Spleen (tissue), 11 donors: ENCODE data around the gene SLC26A6. TPM values are rescaled to one million over a fixed set of nuclear protein-coding genes. Genes with fewer than 3 reads are reported as not detected.

Experiments used
- DNase-seq: peaks from one replicate; pipeline ENCODE4 v3.0.0-alpha.2; 2020
- H3K27ac ChIP-seq, 8 donors: fragments of 200-600 bp; sonication (generic) in 7 of 8; 1 replicate in 4 of 8; 2 replicates in 4 of 8; pipeline versions ENCODE4 v1.5.0 to v1.8.0; 2016 to 2021; ENCODE audit warnings: inconsistent platforms in 4 of 8, mild to moderate bottlenecking in 4 of 8, moderate library complexity in 1 of 8
- H3K27me3 ChIP-seq, 7 donors: fragments of 200-600 bp; sonication (generic) in 6 of 7; replicated peaks in 1 of 7; 1 replicate in 4 of 7; 2 replicates in 3 of 7; pipeline versions ENCODE4 v1.5.0 to v1.8.0; 2016 to 2021; ENCODE audit warnings: inconsistent platforms in 3 of 7, mild to moderate bottlenecking in 1 of 7
- H3K36me3 ChIP-seq, 6 donors: fragments of 200-600 bp; sonication (generic) in 5 of 6; 1 replicate in 4 of 6; 2 replicates in 2 of 6; pipeline versions ENCODE4 v1.5.0 to v1.8.0; 2016 to 2021; ENCODE audit warnings: inconsistent platforms in 2 of 6
- H3K4me1 ChIP-seq, 6 donors: fragments of 200-600 bp; sonication (generic) in 5 of 6; 1 replicate in 3 of 6; 2 replicates in 3 of 6; pipeline versions ENCODE4 v1.5.0 to v1.8.0; 2016 to 2021; ENCODE audit warnings: inconsistent platforms in 3 of 6
- H3K4me3 ChIP-seq, 8 donors: fragments of 200-600 bp; sonication (generic) in 7 of 8; 1 replicate in 4 of 8; 2 replicates in 4 of 8; pipeline versions ENCODE4 v1.5.0 to v1.8.0; 2016 to 2021; ENCODE audit warnings: inconsistent platforms in 4 of 8, mild to moderate bottlenecking in 4 of 8, moderate library complexity in 2 of 8
- H3K9me3 ChIP-seq, 8 donors: fragments of 200-600 bp; sonication (generic) in 7 of 8; 1 replicate in 4 of 8; 2 replicates in 4 of 8; pipeline versions ENCODE4 v1.5.0 to v1.8.0; 2016 to 2021; ENCODE audit warnings: inconsistent platforms in 4 of 8
- POLR2A ChIP-seq, 3 donors: fragments of 450-650 bp; IDR thresholded peaks; one replicate each; pipeline ENCODE4 v1.5.1; 2017; ENCODE audit warnings: antibody characterized with exemption in 3 of 3, mild to moderate bottlenecking in 1 of 3
- POLR2AphosphoS5 ChIP-seq, 3 donors: sonication (generic); formaldehyde crosslinking; IDR thresholded peaks; one replicate each; pipeline ENCODE4 v1.5.1; 2017; ENCODE audit warnings: antibody characterized with exemption in 3 of 3
- WGBS, 5 donors: extraction: QIAGEN DNeasy Blood & Tissue Kit in 3 of 5; methylation state at CpG; one replicate each; pipeline versions ENCODE4 v1.1.5 to v1.1.7; 2013 to 2018; 5-methylcytosine and 5-hydroxymethylcytosine counted together
- intact Hi-C: fragments of 100-400 bp; cut with DNase I; formaldehyde crosslinking; loops from one replicate; pipeline ENCODE4 v1.15.0; 2023; ENCODE audit warnings: low total_unique reads
- polyA plus RNA-seq, 3 donors: library from polyadenylated mRNA; stranded (reverse); fragments of 200-250 nt; gene quantifications; one replicate each; pipeline ENCODE4 v1.2.1, GENCODE V29; 2013
- total RNA-seq, 7 donors: library from RNA; depleted of rRNA in 3 of 7; stranded (reverse); fragments of >200 nt in 3 of 7; fragmentation: NEBNext Ultra II Directional in 4 of 7; extraction: Animal tissue kit (Norgen Biotek cat#: 25700) in 4 of 7; gene quantifications; one replicate each; pipeline versions ENCODE4 v1.1.0 to v1.2.1, GENCODE V29; 2016 to 2021
- TF ChIP-seq, protein P1 (sequence below), 11 experiments: fragments of 200-600 bp in 7 of 11; fragments of 450-650 bp in 4 of 11; sonication (generic) in 4 of 11; IDR thresholded peaks in 8 of 11; conservative IDR thresholded peaks in 3 of 11; 1 replicate in 7 of 11; 2 replicates in 4 of 11; pipeline versions ENCODE4 v1.4.0 to v1.8.0; 2016 to 2021; ENCODE audit warnings: antibody characterized with exemption in 11 of 11, inconsistent platforms in 4 of 11, mild to moderate bottlenecking in 1 of 11
- donor health status: healthy with polysubstance abuse.
- donor health status: DM: no; HTN: no; CAD: no; lungs with moderate emphysema.
- donor health status: DM: no; HTN: no; CAD: no.
- donor health status: Bipolar disorder and iron deficiency.
- donor health status: healthy.
- donor health status: DM: no; HTN: no; CAD: no.
- donor health status: DM: yes; HTN: yes; CAD: no.

The SLC26A6 gene
- total and polyA plus RNA-seq, 10 donors: 8.5 to 59.7 (median 22.1) TPM

DNA sequence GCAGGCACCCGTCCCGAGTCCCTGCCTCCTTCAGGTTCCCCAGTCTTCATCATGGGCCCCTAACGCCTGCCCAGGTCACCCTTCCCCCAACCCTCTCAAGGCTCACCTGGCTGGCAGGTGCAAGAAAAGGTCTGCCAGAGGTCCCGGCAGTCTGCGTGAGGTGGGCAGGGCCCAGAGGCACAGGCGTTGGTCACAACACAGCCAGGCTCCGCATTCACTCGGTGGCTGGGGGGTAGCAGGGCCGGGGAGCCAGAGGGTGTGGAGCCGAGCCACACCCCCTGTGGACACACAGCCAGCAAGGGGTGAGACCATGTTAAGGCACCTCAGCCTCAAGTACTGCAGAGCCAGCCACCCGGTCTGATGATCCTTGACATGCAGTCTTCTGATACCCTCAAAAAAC, 16.5 kb upstream of the SLC26A6 start:
- no peak overlapping the region for H3K27ac ChIP-seq

GRCh38 chr3:48650723-48651122, 15.5 kb upstream of the SLC26A6 start:
- H3K4me3 ChIP-seq: no peak overlapping the region
- 82 to 91% (median 88%) methylated on average over 5 to 12 of the region's 12 CpGs for WGBS, 5 donors
- no peaks in the 10 kb centered on the region for H3K9me3 ChIP-seq
- intact Hi-C loops: no loop called here
- no peak for TF ChIP-seq POLR2AphosphoS5 (IDR thresholded peaks at IDR 0.05)
- TF ChIP-seq, protein P1, sequence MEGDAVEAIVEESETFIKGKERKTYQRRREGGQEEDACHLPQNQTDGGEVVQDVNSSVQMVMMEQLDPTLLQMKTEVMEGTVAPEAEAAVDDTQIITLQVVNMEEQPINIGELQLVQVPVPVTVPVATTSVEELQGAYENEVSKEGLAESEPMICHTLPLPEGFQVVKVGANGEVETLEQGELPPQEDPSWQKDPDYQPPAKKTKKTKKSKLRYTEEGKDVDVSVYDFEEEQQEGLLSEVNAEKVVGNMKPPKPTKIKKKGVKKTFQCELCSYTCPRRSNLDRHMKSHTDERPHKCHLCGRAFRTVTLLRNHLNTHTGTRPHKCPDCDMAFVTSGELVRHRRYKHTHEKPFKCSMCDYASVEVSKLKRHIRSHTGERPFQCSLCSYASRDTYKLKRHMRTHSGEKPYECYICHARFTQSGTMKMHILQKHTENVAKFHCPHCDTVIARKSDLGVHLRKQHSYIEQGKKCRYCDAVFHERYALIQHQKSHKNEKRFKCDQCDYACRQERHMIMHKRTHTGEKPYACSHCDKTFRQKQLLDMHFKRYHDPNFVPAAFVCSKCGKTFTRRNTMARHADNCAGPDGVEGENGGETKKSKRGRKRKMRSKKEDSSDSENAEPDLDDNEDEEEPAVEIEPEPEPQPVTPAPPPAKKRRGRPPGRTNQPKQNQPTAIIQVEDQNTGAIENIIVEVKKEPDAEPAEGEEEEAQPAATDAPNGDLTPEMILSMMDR (IDR thresholded peaks at IDR 0.05 in 8 of 11, conservative IDR thresholded peaks at IDR 0.05 in 3 of 11): no peak
- TF ChIP-seq POLR2A (IDR thresholded peaks at IDR 0.05): no peak
- H3K27ac ChIP-seq: no peak overlapping the region
- peaks cover 0 to 8% (median 6%) of the 10 kb centered on the region in 6 donors for H3K4me1 ChIP-seq
- no peak for DNase-seq
- no peaks in the 10 kb centered on the region for H3K27me3 ChIP-seq
- no peaks in the 10 kb centered on the region for H3K36me3 ChIP-seq

More for the DNA sequence above, 16.5 kb upstream of the SLC26A6 start:
- TF ChIP-seq, protein P1 (IDR thresholded peaks at IDR 0.05 in 8 of 11, conservative IDR thresholded peaks at IDR 0.05 in 3 of 11): no peak
- TF ChIP-seq POLR2A (IDR thresholded peaks at IDR 0.05): no peak
- no peak for TF ChIP-seq POLR2AphosphoS5 (IDR thresholded peaks at IDR 0.05)
- WGBS, 5 donors: 83 to 93% (median 89%) methylated on average over 3 to 11 of the region's 11 CpGs
- H3K27me3 ChIP-seq: peaks cover 0 to 7% (median 0%) of the 10 kb centered on the region in 7 donors
- H3K4me1 ChIP-seq: peaks cover 0 to 19% (median 17%) of the 10 kb centered on the region in 6 donors
- intact Hi-C loops: no loop called here
- no peak for DNase-seq
- no peaks in the 10 kb centered on the region for H3K9me3 ChIP-seq
- H3K36me3 ChIP-seq: no peaks in the 10 kb centered on the region
- no peak overlapping the region for H3K4me3 ChIP-seq

GRCh38 chr3:48648188-48648850, 13.1 kb upstream of the SLC26A6 start:
- Histone ChIP-seq H3K27me3 (no peaks in the 10 kb centered on the region), H3K4me3 (no peak overlapping the region), H3K36me3 (no peaks in the 10 kb centered on the region), H3K9me3 (no peaks in the 10 kb centered on the region), H3K27ac (no peak overlapping the region), H3K4me1 (no peaks in the 10 kb centered on the region)
- 86 to 93% (median 91%) methylated on average over 10 to 15 of the region's 15 CpGs for WGBS, 5 donors
- TF ChIP-seq POLR2AphosphoS5 (IDR thresholded peaks at IDR 0.05) (no peak), POLR2A (IDR thresholded peaks at IDR 0.05) (no peak)
- TF ChIP-seq, protein P1 (IDR thresholded peaks at IDR 0.05 in 8 of 11, conservative IDR thresholded peaks at IDR 0.05 in 3 of 11): no peak
- intact Hi-C loops: no loop called here
- DNase-seq: no peak

DNA sequence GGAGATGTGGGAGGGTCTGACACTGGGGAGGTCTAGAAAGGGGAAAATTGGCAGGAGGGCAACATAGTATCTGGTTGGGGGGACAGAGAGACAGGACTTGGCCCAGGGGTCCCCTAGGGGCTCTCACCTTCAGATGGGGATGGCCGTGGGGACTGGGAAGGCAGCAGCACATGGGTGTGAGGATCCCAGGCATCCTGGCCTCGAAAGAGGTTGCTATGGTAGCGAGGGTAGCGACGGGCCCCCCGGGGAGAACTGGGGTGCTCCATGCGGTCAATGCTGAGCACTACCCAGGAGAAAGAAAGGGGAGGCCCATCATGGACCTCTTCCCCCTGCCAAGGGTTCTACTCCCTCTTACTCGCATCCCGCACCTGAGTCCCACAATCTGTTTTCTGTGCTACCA, 12.5 kb upstream of the SLC26A6 start:
- Histone ChIP-seq H3K27me3 (no peaks in the 10 kb centered on the region), H3K9me3 (no peaks in the 10 kb centered on the region), H3K36me3 (no peaks in the 10 kb centered on the region), H3K4me1 (no peaks in the 10 kb centered on the region), H3K4me3 (no peak overlapping the region), H3K27ac (no peak overlapping the region)
- DNase-seq: no peak
- 86 to 94% (median 90%) methylated on average over 9 of the region's 9 CpGs for WGBS, 5 donors
- intact Hi-C loops: no loop called here
- TF ChIP-seq POLR2A (IDR thresholded peaks at IDR 0.05): no peak
- TF ChIP-seq, protein P1 (IDR thresholded peaks at IDR 0.05 in 8 of 11, conservative IDR thresholded peaks at IDR 0.05 in 3 of 11): no peak
- TF ChIP-seq POLR2AphosphoS5 (IDR thresholded peaks at IDR 0.05): no peak
